Left cardiac atrium (tissue), 4 donors: ENCODE data around the gene STK24. TPM values are rescaled to one million over a fixed set of nuclear protein-coding genes. Genes with fewer than 3 reads are reported as not detected.

Experiments
- ATAC-seq, 2 donors: fragments of 200-7000 bp; cut with Tn5 transposase; one replicate each; pipeline ENCODE4 v1.9.1; 2020; ENCODE audit warnings: mild to moderate bottlenecking in 2 of 2, moderate library complexity in 2 of 2
- DNase-seq: peaks from one replicate; pipeline ENCODE4 v3.0.0-alpha.2; 2020
- intact Hi-C, 2 donors: fragments of 100-400 bp; cut with DNase I; formaldehyde crosslinking; loops; one replicate each; pipeline versions ENCODE4 v1.14.1 to v1.15.1; 2022 to 2023
- total RNA-seq, 2 donors: library from RNA; stranded (reverse); fragmentation: NEBNext Ultra II Directional; extraction: Animal tissue kit (Norgen Biotek cat#: 25700); gene quantifications; one replicate each; pipeline ENCODE4 v1.2.1, GENCODE V29; 2021
- donor health status: DM: no; HTN: yes; CAD: no.
- donor health status: DM: no; HTN: yes; CAD: no; lungs with severe emphysema.
- donor health status: DM: yes; HTN: yes; CAD: no.
- donor health status: Dilated cardiomyopathy.

Gene STK24
- total RNA-seq, 2 donors from 2014 or later, result 57.6 to 62.2 TPM

- peak; percentile 66 for DNase-seq
- intact Hi-C loops, result loop anchor here (5.0 to 10.0 kb wide), 2 partner anchors 103 to 105 kb away; partner anchors contain the start of gene STK24 (in 2 of the 2)
Measured at GRCh38 chr13:98471934-98472333, 105.0 kb downstream of the STK24 start.

GRCh38 chr13:98470920-98471319, 106.0 kb downstream of the STK24 start:
- intact Hi-C loops, result loop anchor here (5.0 to 10.0 kb wide), 2 partner anchors 104 to 106 kb away; partner anchors contain the start of gene STK24 (in 2 of the 2)
- DNase-seq, result no peak
- ATAC-seq, result no peak

More at GRCh38 chr13:98471934-98472333, 105.0 kb downstream of the STK24 start:
- peak; percentile 74 to 77 for ATAC-seq

- intact Hi-C loops, result no loop called here
- DNase-seq (no peak), ATAC-seq (no peak)
Measured at GRCh38 chr13:98468929-98469328, 108.0 kb downstream of the STK24 start.

- ATAC-seq (no peak), DNase-seq (no peak)
- intact Hi-C loops, result no loop called here
Measured at GRCh38 chr13:98468361-98468760, 108.5 kb downstream of the STK24 start.

DNA sequence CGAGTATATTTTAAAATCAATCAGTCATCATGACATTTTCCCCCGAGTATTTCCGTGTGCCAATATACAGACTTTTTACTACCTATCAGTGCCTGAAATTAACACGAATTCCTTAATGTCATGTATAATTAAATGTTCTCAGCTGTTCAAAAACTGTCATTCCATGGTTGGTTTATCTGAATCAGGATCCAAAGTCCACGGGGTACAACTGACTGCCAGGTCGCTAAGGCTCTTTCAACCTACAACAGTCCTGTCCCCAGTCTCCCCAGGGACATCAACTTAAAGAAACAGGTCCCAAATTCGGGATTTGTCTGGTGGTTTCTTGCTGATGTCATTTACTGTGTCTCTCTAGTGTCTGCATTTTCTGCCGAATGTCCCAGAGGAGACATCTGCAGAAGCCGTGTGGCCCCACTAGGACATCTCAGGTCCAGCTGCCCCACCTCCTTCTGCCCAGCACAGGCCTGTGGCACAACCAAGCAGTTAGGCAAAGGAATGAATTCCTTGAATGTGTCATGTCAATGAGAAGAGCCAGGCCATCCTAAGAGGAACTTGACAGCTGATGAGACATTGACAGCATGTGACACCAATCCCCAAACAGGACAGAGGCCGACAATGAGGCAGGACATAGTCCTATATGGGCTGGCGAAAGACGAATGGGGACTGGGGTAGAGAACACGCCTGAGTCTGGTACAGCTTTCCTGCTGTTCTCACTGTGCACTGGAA, 109.5 kb downstream of the STK24 start:
- ATAC-seq, result peak; percentile 82 to 83
- intact Hi-C loops, result no loop called here

GRCh38 chr13:98466634-98467236, 110.2 kb downstream of the STK24 start:
- no peak for DNase-seq
- intact Hi-C loops, result no loop called here
- ATAC-seq, result peak in 1 of 2 donors; percentile 38

More for the DNA sequence above, 109.5 kb downstream of the STK24 start:
- DNase-seq, result no peak

DNA sequence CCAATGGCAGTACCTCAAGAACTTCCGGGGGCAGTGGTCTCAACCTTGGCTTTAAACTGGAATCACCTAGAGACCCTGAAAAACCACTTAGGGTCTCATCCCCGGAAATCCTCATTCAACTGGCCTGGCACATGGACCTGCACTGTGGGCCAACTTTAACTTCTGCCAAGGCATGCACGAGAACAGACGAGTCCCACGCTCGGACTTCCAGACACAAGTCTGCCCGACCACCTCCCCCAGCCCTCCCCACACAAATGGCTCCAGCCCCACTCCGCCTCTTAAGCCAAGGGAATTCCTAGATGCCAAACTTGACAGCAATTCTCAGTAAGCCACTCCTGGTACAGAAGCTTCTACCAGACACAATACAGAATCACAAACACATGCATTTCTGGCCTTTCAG, 114.0 kb downstream of the STK24 start:
- DNase-seq (no peak), ATAC-seq (peak in 1 of 2 donors; percentile 13)
- intact Hi-C loops, result no loop called here

GRCh38 chr13:98462241-98462882, 114.5 kb downstream of the STK24 start:
- intact Hi-C loops, result no loop called here
- ATAC-seq (no peak), DNase-seq (peak; percentile 6)

DNA sequence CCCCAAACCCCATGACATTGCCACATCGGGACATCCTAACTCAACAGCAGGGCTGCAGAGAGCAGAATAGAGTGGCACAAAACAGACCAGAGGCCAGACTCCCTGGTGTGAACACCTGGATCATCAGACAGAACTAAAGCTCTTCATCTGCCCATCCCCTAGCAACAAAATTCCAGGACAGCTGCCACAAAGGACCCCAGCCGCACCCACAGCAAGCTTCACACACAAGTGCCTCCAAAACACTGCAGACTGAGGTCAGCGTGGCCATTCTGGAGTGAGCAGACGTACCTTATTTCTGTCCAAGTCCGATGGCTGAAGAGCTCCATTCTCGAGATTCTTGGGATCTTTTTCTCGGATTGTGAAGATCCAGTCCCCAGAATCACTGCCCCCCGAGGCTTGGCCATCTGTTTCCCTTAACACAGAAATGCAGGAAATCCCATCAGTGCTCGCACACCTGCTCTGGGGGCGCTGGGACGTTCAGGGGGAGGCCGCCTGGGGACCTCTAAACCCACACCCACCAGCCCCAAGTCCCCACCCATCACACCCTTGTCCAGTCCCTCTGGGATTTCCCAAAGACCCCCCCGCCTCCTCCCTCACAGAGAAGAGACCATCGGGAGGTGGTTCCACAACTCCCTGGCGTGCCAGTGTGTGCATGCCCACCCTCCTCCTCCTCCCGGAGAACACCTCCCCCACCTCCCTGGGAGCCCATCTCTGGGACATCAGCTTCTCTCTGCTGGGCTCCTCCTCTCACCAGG, 115.2 kb downstream of the STK24 start:
- peak; percentile 13 for DNase-seq
- intact Hi-C loops, result no loop called here

DNA sequence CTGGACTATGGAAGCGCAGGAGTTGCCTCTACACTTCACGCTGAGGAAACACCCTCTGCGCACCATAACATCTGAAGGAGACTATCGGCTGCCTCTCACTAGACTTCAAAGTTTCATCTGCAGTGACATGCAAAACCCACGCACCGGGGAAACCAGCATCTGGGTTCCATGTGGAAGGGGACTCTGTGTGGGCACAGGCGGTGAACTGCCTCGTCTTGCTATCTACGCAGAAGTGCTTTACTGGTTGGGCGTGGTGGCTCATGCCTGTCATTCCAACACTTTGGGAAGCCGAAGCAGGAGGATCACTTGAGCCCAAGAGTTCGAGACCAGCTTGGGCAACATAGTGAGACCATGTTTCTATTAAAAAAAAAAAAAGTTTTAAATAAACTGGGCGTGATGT, 116.4 kb downstream of the STK24 start:
- peak; percentile 19 for DNase-seq

More for the DNA sequence above, 115.2 kb downstream of the STK24 start:
- ATAC-seq, result no peak

DNA sequence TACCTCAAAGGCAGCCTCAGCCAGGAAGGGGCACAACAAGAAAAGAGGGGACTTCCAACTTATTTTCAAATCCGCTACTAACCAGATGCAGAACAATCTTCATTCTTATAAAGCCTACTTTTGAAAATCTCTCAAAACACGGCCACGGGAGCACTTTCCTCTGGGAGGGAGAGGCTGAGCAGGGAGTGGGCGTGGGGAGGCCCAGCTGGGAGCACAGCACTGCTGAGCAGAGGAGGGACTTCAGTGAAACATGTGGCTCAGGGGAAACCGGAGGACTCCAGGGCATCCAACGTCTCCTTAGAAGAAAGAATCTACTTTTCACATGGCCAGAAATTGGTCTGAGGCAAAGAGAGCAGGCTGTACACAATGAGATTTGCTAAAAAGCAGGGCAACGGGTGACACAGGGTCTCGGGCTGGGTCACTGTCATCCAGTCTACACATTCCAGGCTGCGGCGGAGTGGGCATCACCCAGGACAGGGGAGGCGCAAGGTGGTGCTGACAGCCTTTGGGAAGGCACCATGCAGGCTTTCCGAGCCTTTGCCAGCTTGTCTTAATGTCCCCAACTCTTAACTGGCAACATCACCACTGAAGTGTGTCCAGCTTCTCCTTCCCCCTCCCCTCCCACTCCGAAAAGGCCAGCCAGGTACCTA, 117.1 kb downstream of the STK24 start:
- intact Hi-C loops, result loop anchor here in 1 of 2 donors (10.0 kb wide), 1 partner anchor 385 kb away; no protein-coding TSS in a partner anchor
- ATAC-seq (no peak), DNase-seq (peak; percentile 16)

More for the DNA sequence above, 116.4 kb downstream of the STK24 start:
- no peak for ATAC-seq
- intact Hi-C loops, result no loop called here

- ATAC-seq (no peak), DNase-seq (peak; percentile 13)
- intact Hi-C loops, result loop anchor here in 1 of 2 donors (10.0 kb wide), 1 partner anchor 386 kb away; no protein-coding TSS in a partner anchor
Measured at GRCh38 chr13:98459171-98459681, 117.7 kb downstream of the STK24 start.

DNA sequence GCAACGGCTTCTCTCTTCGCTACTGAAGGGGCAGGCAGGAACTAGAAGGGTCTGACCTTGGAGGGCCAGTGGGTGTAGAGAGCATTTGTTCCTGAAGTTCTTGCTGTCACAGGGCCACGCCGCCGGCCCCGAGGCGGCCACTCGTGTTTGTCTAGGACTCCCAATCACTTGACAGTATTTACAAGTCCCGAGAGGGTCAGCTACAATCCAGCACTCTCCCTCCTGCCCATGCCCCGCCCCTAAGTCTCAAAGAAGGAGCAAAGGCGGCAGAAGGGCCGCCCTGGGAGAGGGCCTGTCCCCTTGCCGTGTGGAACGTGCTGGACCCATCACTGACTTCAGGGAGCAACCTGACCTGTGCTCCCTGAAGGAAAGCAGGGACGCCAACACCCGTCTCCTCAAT, 118.5 kb downstream of the STK24 start:
- intact Hi-C loops, result loop anchor here in 1 of 2 donors (10.0 kb wide), 1 partner anchor 386 kb away; no protein-coding TSS in a partner anchor
- ATAC-seq (no peak), DNase-seq (peak; percentile 13)

- intact Hi-C loops, result loop anchor here in 1 of 2 donors (10.0 kb wide), 1 partner anchor 388 kb away; no protein-coding TSS in a partner anchor
- ATAC-seq (no peak), DNase-seq (peak; percentile 10)
Measured at GRCh38 chr13:98457053-98457452, 119.9 kb downstream of the STK24 start.

DNA sequence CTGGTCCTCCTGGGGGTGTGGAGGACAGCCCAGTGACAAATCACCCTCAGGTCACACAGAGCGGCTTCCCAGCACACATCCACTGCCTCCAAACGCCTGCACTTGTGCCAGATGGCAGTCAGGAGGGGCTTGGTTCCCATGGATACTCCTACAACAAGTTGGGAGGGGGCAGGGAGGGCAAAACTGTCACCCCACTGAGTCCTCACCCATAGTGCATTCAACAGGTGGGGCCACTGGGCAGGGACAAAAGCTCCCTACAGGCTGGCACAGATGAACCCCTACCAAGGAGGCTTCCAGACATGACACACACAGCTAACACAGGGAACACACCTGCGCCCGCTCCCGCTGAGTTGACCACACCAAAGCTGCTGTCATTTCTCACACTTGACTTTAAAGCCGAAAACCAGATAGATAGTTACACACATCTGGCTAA, 120.5 kb downstream of the STK24 start:
- DNase-seq (no peak), ATAC-seq (peak in 1 of 2 donors; percentile 5)
- intact Hi-C loops, result loop anchor here in 1 of 2 donors (10.0 kb wide), 1 partner anchor 388 kb away; no protein-coding TSS in a partner anchor

- intact Hi-C loops, result loop anchor here in 1 of 2 donors (10.0 kb wide), 1 partner anchor 390 kb away; no protein-coding TSS in a partner anchor
- DNase-seq, result no peak
- ATAC-seq, result peak; percentile 54 to 64
Measured at GRCh38 chr13:98454389-98454881, 122.5 kb downstream of the STK24 start.
